MM.1S (cell line): ENCODE measurements around the gene SDCCAG8.

Source experiments
- DNase-seq: peaks from one replicate; pipeline ENCODE4 v3.0.0-alpha.2; 2015
- H2AFZ ChIP-seq: fragments of 300-600 bp; sonication (generic); 2 replicates; pipeline ENCODE4 v1.6.0; 2016; ENCODE audit warnings: antibody characterized with exemption, low read length
- H3F3A ChIP-seq: fragments of 300-600 bp; sonication (generic); 2 replicates; pipeline ENCODE4 v1.6.1; 2016; ENCODE audit warnings: mild to moderate bottlenecking, antibody characterized with exemption, low read length, moderate library complexity, mixed read lengths; ENCODE audit not compliant: insufficient read depth
- H3K27ac ChIP-seq: fragments of 300-600 bp; sonication (generic); 2 replicates; pipeline ENCODE4 v1.5.1; 2016; ENCODE audit warnings: mild to moderate bottlenecking, low read length
- H3K27me3 ChIP-seq: fragments of 300-600 bp; sonication (generic); replicated peaks from 2 replicates; pipeline ENCODE4 v1.6.0; 2016; ENCODE audit warnings: low read length; ENCODE audit not compliant: insufficient read depth
- H3K36me3 ChIP-seq: fragments of 300-600 bp; sonication (generic); replicated peaks from 2 replicates; pipeline ENCODE4 v1.6.1; 2016; ENCODE audit warnings: mild to moderate bottlenecking, low read length, mixed read lengths; ENCODE audit not compliant: insufficient read depth
- H3K4me1 ChIP-seq: fragments of 300-600 bp; sonication (generic); 2 replicates; pipeline ENCODE4 v1.6.1; 2016; ENCODE audit warnings: low read length, mixed read lengths
- H3K4me2 ChIP-seq: fragments of 300-600 bp; sonication (generic); 2 replicates; pipeline ENCODE4 v1.6.0; 2016; ENCODE audit warnings: low read depth, low read length
- H3K4me3 ChIP-seq: fragments of 300-600 bp; sonication (generic); 2 replicates; pipeline ENCODE4 v1.5.1; 2016; ENCODE audit warnings: low read length, mixed read lengths
- H3K79me2 ChIP-seq: fragments of 300-600 bp; sonication (generic); 2 replicates; pipeline ENCODE4 v1.6.1; 2016; ENCODE audit warnings: mixed run types, low read length, mixed read lengths
- H3K9ac ChIP-seq: fragments of 300-600 bp; sonication (generic); 2 replicates; pipeline ENCODE4 v1.6.1; 2016; ENCODE audit warnings: low read length, mixed read lengths
- H3K9me2 ChIP-seq: fragments of 300-600 bp; sonication (generic); replicated peaks from 2 replicates; pipeline ENCODE4 v1.6.1; 2016; ENCODE audit warnings: mild to moderate bottlenecking, low read length, mixed read lengths; ENCODE audit not compliant: insufficient read depth
- H3K9me3 ChIP-seq: fragments of 300-600 bp; sonication (generic); replicated peaks from 2 replicates; pipeline ENCODE4 v1.6.1; 2016; ENCODE audit warnings: mild to moderate bottlenecking, low read length, mixed read lengths; ENCODE audit not compliant: insufficient read depth
- H4K20me1 ChIP-seq: fragments of 300-600 bp; sonication (generic); 2 replicates; pipeline ENCODE4 v1.6.1; 2016; ENCODE audit warnings: mild to moderate bottlenecking, low read length, moderate library complexity, mixed read lengths; ENCODE audit not compliant: insufficient read depth
- CTCF ChIP-seq: fragments of 300-600 bp; sonication (generic); IDR thresholded peaks from 2 replicates; pipeline ENCODE4 v1.5.1; 2016; ENCODE audit warnings: antibody characterized with exemption, low read length, mixed read lengths
- EZH2 ChIP-seq: fragments of 300-600 bp; sonication (generic); optimal IDR thresholded peaks from 2 replicates; pipeline ENCODE3; 2017; ENCODE audit warnings: low read depth, mild to moderate bottlenecking, antibody characterized with exemption, low read length, mixed read lengths
- EZH2phosphoT487 ChIP-seq: fragments of 300-600 bp; sonication (generic); IDR thresholded peaks from 2 replicates; pipeline ENCODE4 v1.6.1; 2018; ENCODE audit warnings: antibody characterized with exemption, low read length

Gene SDCCAG8

GRCh38 chr1:243343970-243344937, 88.4 kb downstream of the SDCCAG8 start:
- no peak overlapping the region for H3K9ac ChIP-seq
- H3K36me3 ChIP-seq, result no peaks in the 10 kb centered on the region
- H3K4me3 ChIP-seq, result no peak overlapping the region
- no peaks in the 10 kb centered on the region for H3K9me2 ChIP-seq
- no peak overlapping the region for H2AFZ ChIP-seq
- DNase-seq, result peak; percentile 75
- 0 out of 2 replicates have a peak, but pooled peaks cover 7% of the 10 kb centered on the region for H3K4me1 ChIP-seq
- TF ChIP-seq CTCF (peak; percentile 86), EZH2phosphoT487 (no peak)
- H3K9me3 ChIP-seq, result no peaks in the 10 kb centered on the region
- H3F3A ChIP-seq, result no peaks in the 10 kb centered on the region
- no peaks in the 10 kb centered on the region for H4K20me1 ChIP-seq
- no peak overlapping the region for H3K27ac ChIP-seq
- H3K4me2 ChIP-seq, result no peak overlapping the region
- no peaks in the 10 kb centered on the region for H3K27me3 ChIP-seq
- no peaks in the 10 kb centered on the region for H3K79me2 ChIP-seq

DNA sequence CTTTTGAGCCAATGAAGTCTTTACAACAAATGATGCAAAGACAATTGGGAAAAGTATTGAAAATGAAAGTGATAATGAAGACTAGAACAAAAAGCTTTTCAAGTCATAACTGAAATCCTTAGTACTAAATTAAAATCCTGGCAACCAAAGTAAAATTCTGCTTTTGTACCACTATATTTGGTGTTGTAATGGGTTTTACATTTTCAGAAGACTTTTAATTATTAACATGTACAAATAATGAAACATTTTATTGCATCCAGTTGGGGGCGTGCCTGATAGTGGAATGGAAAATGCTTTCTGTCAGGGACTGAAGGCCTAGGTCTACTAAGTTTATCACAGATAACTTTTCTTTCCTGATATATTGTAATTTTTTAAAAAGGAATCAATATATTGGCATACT, 89.4 kb downstream of the SDCCAG8 start:
- Histone ChIP-seq H3F3A (no peaks in the 10 kb centered on the region), H3K79me2 (no peaks in the 10 kb centered on the region), H3K4me1 (0 out of 2 replicates have a peak, but pooled peaks cover 7% of the 10 kb centered on the region), H2AFZ (no peak overlapping the region), H3K9me2 (no peaks in the 10 kb centered on the region), H3K36me3 (no peaks in the 10 kb centered on the region), H3K27ac (no peak overlapping the region), H3K4me3 (no peak overlapping the region), H3K9me3 (no peaks in the 10 kb centered on the region), H3K4me2 (peak overlapping the region; percentile 18; the same call in 1 of the 2 replicates), H3K9ac (no peak overlapping the region), H3K27me3 (no peaks in the 10 kb centered on the region), H4K20me1 (no peaks in the 10 kb centered on the region)
- peak; percentile 18 for TF ChIP-seq CTCF
- no peak for TF ChIP-seq EZH2
- no peak for DNase-seq

- no peaks in the 10 kb centered on the region for H3K27me3 ChIP-seq
- H2AFZ ChIP-seq, result no peak overlapping the region
- no peaks in the 10 kb centered on the region for H3K79me2 ChIP-seq
- H4K20me1 ChIP-seq, result no peaks in the 10 kb centered on the region
- no peak overlapping the region for H3K9ac ChIP-seq
- TF ChIP-seq CTCF (no peak), EZH2phosphoT487 (no peak), EZH2 (no peak)
- H3K9me3 ChIP-seq, result no peaks in the 10 kb centered on the region
- H3K27ac ChIP-seq, result no peak overlapping the region
- no peak overlapping the region for H3K4me2 ChIP-seq
- H3K4me3 ChIP-seq, result no peak overlapping the region
- H3K9me2 ChIP-seq, result no peaks in the 10 kb centered on the region
- no peak for DNase-seq
- H3K4me1 ChIP-seq, result 0 out of 2 replicates have a peak, but pooled peaks cover 7% of the 10 kb centered on the region
- H3K36me3 ChIP-seq, result no peaks in the 10 kb centered on the region
- no peaks in the 10 kb centered on the region for H3F3A ChIP-seq
Measured at GRCh38 chr1:243346016-243346415, 90.2 kb downstream of the SDCCAG8 start.
